CD8-positive, alpha-beta memory T cell (primary cell): ENCODE measurements around the gene CAMSAP2. TPM values are rescaled to one million over a fixed set of nuclear protein-coding genes. Genes with fewer than 3 reads are reported as not detected.

Experiments used
- CTCF ChIA-PET: fragments of 350-600 bp; sonication (Branson Sonifier 250); formaldehyde crosslinking; loops from one replicate; lab custom pipeline; 2021; ENCODE audit warnings: antibody characterized with exemption; lab: Charles Lee
- POLR2A ChIA-PET: fragments of 350-600 bp; sonication (Branson Sonifier 250); formaldehyde crosslinking; loops from one replicate; lab custom pipeline; 2021; ENCODE audit warnings: antibody characterized with exemption; lab: Charles Lee
- DNase-seq, 5 donors: peaks; one replicate each; pipeline versions ENCODE4 v3.0.0 to v3.0.0-alpha.2; 2020 to 2022; ENCODE audit warnings: mixed read lengths in 1 of 5
- H3K27ac ChIP-seq: one replicate; pipeline ENCODE4 v1.7.0; 2013; ENCODE audit warnings: low read depth, mild to moderate bottlenecking, low read length, moderate library complexity
- H3K27me3 ChIP-seq: 2 replicates; pipeline ENCODE4 v1.7.0; 2013; ENCODE audit warnings: low read length, mild to moderate bottlenecking; ENCODE audit not compliant: insufficient read depth, poor library complexity, severe bottlenecking
- H3K36me3 ChIP-seq: 2 replicates; pipeline ENCODE4 v1.7.0; 2013; ENCODE audit warnings: mild to moderate bottlenecking, low read length, moderate library complexity; ENCODE audit not compliant: insufficient read depth
- H3K4me1 ChIP-seq: 2 replicates; pipeline ENCODE4 v1.7.0; 2013; ENCODE audit warnings: mild to moderate bottlenecking, low read length, moderate library complexity; ENCODE audit not compliant: insufficient read depth
- H3K4me3 ChIP-seq: 2 replicates; pipeline ENCODE4 v1.7.0; 2013; ENCODE audit warnings: mild to moderate bottlenecking, low read length
- H3K9me3 ChIP-seq: 2 replicates; pipeline ENCODE4 v1.7.0; 2013; ENCODE audit warnings: mild to moderate bottlenecking, low read length
- H3K27ac Mint-ChIP-seq, 8 donors: one replicate each; pipeline ENCODE4 v1.8.0; 2020 to 2021; ENCODE audit warnings: mixed read lengths in 8 of 8, mild to moderate bottlenecking in 6 of 8, inconsistent platforms in 3 of 8, moderate library complexity in 3 of 8
- H3K27me3 Mint-ChIP-seq, 2 donors: one replicate each; pipeline ENCODE4 v1.8.0; 2020 to 2021; ENCODE audit warnings: mixed read lengths in 2 of 2, mild to moderate bottlenecking in 1 of 2, moderate library complexity in 1 of 2
- H3K36me3 Mint-ChIP-seq, 3 donors: one replicate each; pipeline ENCODE4 v1.8.0; 2020 to 2021; ENCODE audit warnings: mixed read lengths in 3 of 3, inconsistent platforms in 1 of 3, mild to moderate bottlenecking in 1 of 3
- H3K4me1 Mint-ChIP-seq, 3 donors: one replicate each; pipeline ENCODE4 v1.8.0; 2020 to 2021; ENCODE audit warnings: mixed read lengths in 3 of 3, inconsistent platforms in 1 of 3, mild to moderate bottlenecking in 1 of 3
- H3K4me3 Mint-ChIP-seq, 7 donors: one replicate each; pipeline ENCODE4 v1.8.0; 2020 to 2021; ENCODE audit warnings: mixed read lengths in 7 of 7, mild to moderate bottlenecking in 6 of 7, moderate library complexity in 4 of 7, inconsistent platforms in 2 of 7
- H3K9me3 Mint-ChIP-seq, 5 donors: one replicate each; pipeline ENCODE4 v1.8.0; 2020 to 2022; ENCODE audit warnings: mixed read lengths in 5 of 5, mild to moderate bottlenecking in 3 of 5, moderate library complexity in 2 of 5, inconsistent platforms in 1 of 5
- polyA plus RNA-seq: library from polyadenylated mRNA; unstranded; fragments of 300-500 nt; fragmentation: Illumina TruSeq; gene quantifications from one replicate; pipeline ENCODE4 v1.2.3, GENCODE V29; 2021
- total RNA-seq, 2 experiments: library from RNA; stranded (reverse); gene quantifications; one replicate each; pipeline ENCODE4 v1.2.3, GENCODE V29; 2021

The CAMSAP2 gene
- total and polyA plus RNA-seq, 3 experiments from 2014 or later: 0.35 to 3.1 (median 2.7) TPM

- peaks cover 8 to 12% of the 10 kb centered on the region in 2 donors for H3K27me3 Mint-ChIP-seq
- H3K36me3 Mint-ChIP-seq: no peaks in the 10 kb centered on the region
- no peaks in the 10 kb centered on the region for H3K27me3 ChIP-seq
- ChIA-PET POLR2A (no interaction called here), CTCF (interaction anchor here (1.2 to 1.7 kb wide), 2 partner anchors 63 to 72 kb away, joined by 3 to 5 read pairs; no protein-coding TSS in a partner anchor)
- H3K9me3 ChIP-seq: no peaks in the 10 kb centered on the region
- H3K4me1 ChIP-seq: peaks cover 14% of the 10 kb centered on the region
- H3K36me3 ChIP-seq: no peaks in the 10 kb centered on the region
- H3K27ac Mint-ChIP-seq: peak overlapping the region in 1 of 8 donors; percentile 58
- H3K4me3 ChIP-seq: no peak overlapping the region
- no peak overlapping the region for H3K27ac ChIP-seq
- peaks cover 16 to 40% (median 25%) of the 10 kb centered on the region in 3 donors for H3K4me1 Mint-ChIP-seq
- H3K4me3 Mint-ChIP-seq: no peak overlapping the region
- DNase-seq: no peak
- no peaks in the 10 kb centered on the region for H3K9me3 Mint-ChIP-seq
These were observed 169.6 kb downstream of the CAMSAP2 start for GRCh38 chr1:200908191-200908868.

GRCh38 chr1:200909071-200909470 is 170.4 kb downstream of the CAMSAP2 start:
- Mint-ChIP-seq H3K36me3 (no peaks in the 10 kb centered on the region), H3K9me3 (no peaks in the 10 kb centered on the region), H3K4me3 (no peak overlapping the region), H3K27ac (no peak overlapping the region), H3K27me3 (peaks cover 10 to 12% of the 10 kb centered on the region in 2 donors), H3K4me1 (peaks cover 16 to 36% (median 25%) of the 10 kb centered on the region in 3 donors)
- ChIA-PET POLR2A (no interaction called here), CTCF (interaction anchor here (1.7 kb wide), 1 partner anchor 63 kb away, joined by 5 read pairs; no protein-coding TSS in a partner anchor)
- H3K4me3 ChIP-seq: no peak overlapping the region
- H3K36me3 ChIP-seq: no peaks in the 10 kb centered on the region
- DNase-seq: no peak
- no peak overlapping the region for H3K27ac ChIP-seq
- H3K9me3 ChIP-seq: no peaks in the 10 kb centered on the region
- peaks cover 14% of the 10 kb centered on the region for H3K4me1 ChIP-seq
- H3K27me3 ChIP-seq: no peaks in the 10 kb centered on the region

DNA sequence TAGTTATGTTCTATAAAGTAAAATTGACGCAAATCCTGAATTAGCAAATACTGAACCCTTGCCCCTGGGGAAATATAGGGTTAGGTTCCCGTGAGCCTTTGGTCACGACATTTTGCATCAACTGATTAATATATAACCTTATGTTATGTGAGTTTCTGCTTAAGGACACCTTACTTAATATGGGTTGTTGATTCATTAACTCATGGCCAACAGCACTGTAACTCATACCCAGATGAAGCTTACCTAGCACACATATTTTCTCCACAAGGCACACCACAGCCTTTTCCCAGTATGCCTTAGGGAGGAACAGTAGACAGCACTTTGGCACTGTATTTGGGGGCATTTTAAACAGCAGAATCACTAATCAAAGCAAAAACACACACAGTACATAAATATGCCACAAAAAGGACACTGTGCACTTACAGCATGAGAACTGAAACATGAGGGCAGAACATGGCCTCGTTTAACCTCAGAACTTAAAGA is 171.1 kb downstream of the CAMSAP2 start:
- Histone ChIP-seq H3K4me3 (no peak overlapping the region), H3K4me1 (peaks cover 14% of the 10 kb centered on the region), H3K9me3 (no peaks in the 10 kb centered on the region), H3K36me3 (no peaks in the 10 kb centered on the region), H3K27me3 (no peaks in the 10 kb centered on the region), H3K27ac (no peak overlapping the region)
- H3K27me3 Mint-ChIP-seq: peaks cover 9 to 12% of the 10 kb centered on the region in 2 donors
- no peaks in the 10 kb centered on the region for H3K36me3 Mint-ChIP-seq
- H3K27ac Mint-ChIP-seq: no peak overlapping the region
- ChIA-PET CTCF (no interaction called here), POLR2A (no interaction called here)
- no peaks in the 10 kb centered on the region for H3K9me3 Mint-ChIP-seq
- H3K4me1 Mint-ChIP-seq: peaks cover 16 to 28% (median 25%) of the 10 kb centered on the region in 3 donors
- no peak for DNase-seq
- no peak overlapping the region for H3K4me3 Mint-ChIP-seq

Other genes starting within 250 kb of the CAMSAP2 start
- 1 to 10 TPM; 9.3 TPM for gene KIF14, start 118.1 kb upstream of the CAMSAP2 start, total RNA-seq
- gene KIF14, start 118.1 kb upstream of the CAMSAP2 start, polyA plus RNA-seq: not detected
- 10 to 100 TPM; 19.0 to 23.4 TPM for gene DDX59, start 69.0 kb upstream of the CAMSAP2 start, total RNA-seq
- 22.5 TPM for gene DDX59, start 69.0 kb upstream of the CAMSAP2 start, polyA plus RNA-seq
- under 1 TPM; 0.18 to 0.44 TPM for gene GPR25, start 134.1 kb downstream of the CAMSAP2 start, total RNA-seq
- 34.0 TPM for gene GPR25, start 134.1 kb downstream of the CAMSAP2 start, polyA plus RNA-seq
- under 1 TPM; 0.09 to 0.24 TPM for gene INAVA, start 156.0 kb downstream of the CAMSAP2 start, total RNA-seq
- 0.37 TPM for gene INAVA, start 156.0 kb downstream of the CAMSAP2 start, polyA plus RNA-seq